ENCODE data around the gene PLAAT5.

PLAAT5 gene

GRCh38 chr11:63490551-63491239 lies at the start of gene PLAAT5:
PLAAT5 (minus strand) TSS chr11:63491167; CDS start chr11:63491034, 133 bp downstream.
- H3K27ac ChIP-seq: no peak within 1 kb of the TSS
- no peak for TF ChIP-seq ZFX (IDR thresholded peaks at IDR 0.05; ENCODE audit: borderline replicate concordance)
- no peak for TF ChIP-seq CTCF (IDR thresholded peaks at IDR 0.05)

GRCh38 chr11:63537293-63538101 lies 46.5 kb upstream of the PLAAT5 start:
- no peak for TF ChIP-seq CTCF (IDR thresholded peaks at IDR 0.05)
- TF ChIP-seq ZFX (IDR thresholded peaks at IDR 0.05; ENCODE audit: borderline replicate concordance): no peak
- H3K27ac ChIP-seq: no peak overlapping the region

- H3K27ac ChIP-seq: no peak within 1 kb of the TSS
- TF ChIP-seq ZFX (IDR thresholded peaks at IDR 0.05; ENCODE audit: borderline replicate concordance): no peak
- TF ChIP-seq CTCF (IDR thresholded peaks at IDR 0.05): no peak
Observed at GRCh38 chr11:63536669-63537292, 45.8 kb upstream of the PLAAT5 start, which contains the start of gene PLAAT4. PLAAT4 (plus strand) TSS chr11:63536808; CDS start chr11:63536869, 61 bp downstream.

GRCh38 chr11:63535734-63536133 lies 44.8 kb upstream of the PLAAT5 start:
- no peak for TF ChIP-seq ZFX (IDR thresholded peaks at IDR 0.05; ENCODE audit: borderline replicate concordance)
- no peak for TF ChIP-seq CTCF (IDR thresholded peaks at IDR 0.05)

GRCh38 chr11:63534895-63535461 lies 44.0 kb upstream of the PLAAT5 start:
- no peak overlapping the region for H3K27ac ChIP-seq
- no peak for TF ChIP-seq CTCF (IDR thresholded peaks at IDR 0.05)
- no peak for TF ChIP-seq ZFX (IDR thresholded peaks at IDR 0.05; ENCODE audit: borderline replicate concordance)

More at GRCh38 chr11:63535734-63536133, 44.8 kb upstream of the PLAAT5 start:
- no peak overlapping the region for H3K27ac ChIP-seq

GRCh38 chr11:63534076-63534475 lies 43.1 kb upstream of the PLAAT5 start:
- H3K27ac ChIP-seq: no peak overlapping the region
- no peak for TF ChIP-seq CTCF (IDR thresholded peaks at IDR 0.05)
- no peak for TF ChIP-seq ZFX (IDR thresholded peaks at IDR 0.05; ENCODE audit: borderline replicate concordance)

Measured in 22Rv1 (cell line).